Parathyroid adenoma (tissue), 2 donors: ENCODE data around the gene HLA-DPB1.

ENCODE experiments used
- H2AFZ ChIP-seq: fragments of 300-600 bp; sonication (generic); one replicate; pipeline ENCODE4 v1.7.0; 2017; ENCODE audit warnings: antibody characterized with exemption, mild to moderate bottlenecking
- H3K27ac ChIP-seq: fragments of 300-600 bp; sonication (generic); one replicate; pipeline ENCODE4 v1.7.0; 2017
- H3K27me3 ChIP-seq: fragments of 300-600 bp; sonication (generic); one replicate; pipeline ENCODE4 v1.7.0; 2017; ENCODE audit warnings: low read length; ENCODE audit not compliant: control insufficient read depth, insufficient read depth
- H3K36me3 ChIP-seq: fragments of 300-600 bp; sonication (generic); one replicate; pipeline ENCODE4 v1.7.0; 2017; ENCODE audit warnings: low read length; ENCODE audit not compliant: control insufficient read depth, insufficient read depth
- H3K4me1 ChIP-seq: fragments of 300-600 bp; sonication (generic); one replicate; pipeline ENCODE4 v1.7.0; 2017; ENCODE audit warnings: control low read depth
- H3K4me2 ChIP-seq: fragments of 300-600 bp; sonication (generic); one replicate; pipeline ENCODE4 v1.7.0; 2017; ENCODE audit warnings: low read length
- H3K4me3 ChIP-seq: fragments of 300-600 bp; sonication (generic); one replicate; pipeline ENCODE4 v1.7.0; 2017; ENCODE audit warnings: low read depth, low read length
- H3K79me2 ChIP-seq: fragments of 300-600 bp; sonication (generic); one replicate; pipeline ENCODE4 v1.7.0; 2017; ENCODE audit warnings: control low read depth
- H3K9ac ChIP-seq: fragments of 300-600 bp; sonication (generic); one replicate; pipeline ENCODE4 v1.7.0; 2017; ENCODE audit warnings: mild to moderate bottlenecking
- H3K9me3 ChIP-seq: fragments of 300-600 bp; sonication (generic); one replicate; pipeline ENCODE4 v1.7.0; 2017; ENCODE audit warnings: low read length; ENCODE audit not compliant: control insufficient read depth
- CTCF ChIP-seq: fragments of 300-600 bp; sonication (generic); IDR thresholded peaks from one replicate; pipeline ENCODE4 v1.7.0; 2017; ENCODE audit warnings: antibody characterized with exemption, mild to moderate bottlenecking
- donor health status: primary hyperparathyroidism.

Gene HLA-DPB1

DNA sequence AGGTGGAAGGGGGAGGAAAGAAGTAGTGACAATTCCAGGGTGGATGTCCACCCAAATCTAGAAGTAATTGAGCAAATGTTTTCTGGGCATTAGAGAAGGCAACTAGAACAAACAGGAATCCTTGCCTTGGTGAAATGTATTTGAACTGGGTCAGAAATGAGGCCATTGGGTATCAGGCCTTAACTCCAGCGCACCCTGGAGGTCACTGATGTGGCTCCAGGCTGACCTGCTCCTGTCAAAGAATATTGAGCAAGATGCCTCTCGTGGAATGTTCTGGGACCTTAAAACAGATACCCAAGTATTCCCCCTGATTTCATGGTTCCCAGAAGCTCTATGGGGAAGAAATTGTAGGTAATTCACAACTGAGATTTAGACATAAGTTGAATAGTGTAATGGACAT, 6.9 kb downstream of the HLA-DPB1 start:
- peak; percentile 65 for TF ChIP-seq CTCF
- H3K79me2 ChIP-seq = no peaks in the 10 kb centered on the region
- no peak overlapping the region for H3K4me3 ChIP-seq
- no peaks in the 10 kb centered on the region for H3K27me3 ChIP-seq
- no peak overlapping the region for H3K4me2 ChIP-seq
- H2AFZ ChIP-seq = peak overlapping the region; percentile 28
- H3K36me3 ChIP-seq = no peaks in the 10 kb centered on the region
- no peaks in the 10 kb centered on the region for H3K4me1 ChIP-seq
- no peak overlapping the region for H3K27ac ChIP-seq
- H3K9ac ChIP-seq = no peak overlapping the region
- no peaks in the 10 kb centered on the region for H3K9me3 ChIP-seq

GRCh38 chr6:33085627-33086026, 9.8 kb downstream of the HLA-DPB1 start:
- H3K27ac ChIP-seq = no peak overlapping the region
- H3K9me3 ChIP-seq = no peaks in the 10 kb centered on the region
- H3K4me1 ChIP-seq = no peaks in the 10 kb centered on the region
- H3K36me3 ChIP-seq = no peaks in the 10 kb centered on the region
- H3K27me3 ChIP-seq = no peaks in the 10 kb centered on the region
- H3K79me2 ChIP-seq = no peaks in the 10 kb centered on the region
- no peak for TF ChIP-seq CTCF
- H3K4me2 ChIP-seq = no peak overlapping the region
- no peak overlapping the region for H3K9ac ChIP-seq
- H3K4me3 ChIP-seq = no peak overlapping the region
- no peak overlapping the region for H2AFZ ChIP-seq

GRCh38 chr6:33088258-33088930, 12.6 kb downstream of the HLA-DPB1 start:
- Histone ChIP-seq H2AFZ (no peak overlapping the region), H3K4me1 (no peaks in the 10 kb centered on the region), H3K79me2 (no peaks in the 10 kb centered on the region), H3K9me3 (no peaks in the 10 kb centered on the region), H3K27me3 (no peaks in the 10 kb centered on the region), H3K36me3 (no peaks in the 10 kb centered on the region), H3K4me3 (no peak overlapping the region), H3K4me2 (no peak overlapping the region), H3K27ac (no peak overlapping the region), H3K9ac (no peak overlapping the region)
- no peak for TF ChIP-seq CTCF

GRCh38 chr6:33088931-33089620, 13.3 kb downstream of the HLA-DPB1 start:
- H3K4me2 ChIP-seq = no peak overlapping the region
- H3K27me3 ChIP-seq = no peaks in the 10 kb centered on the region
- H2AFZ ChIP-seq = no peak overlapping the region
- H3K4me1 ChIP-seq = no peaks in the 10 kb centered on the region
- H3K9me3 ChIP-seq = no peaks in the 10 kb centered on the region
- H3K79me2 ChIP-seq = no peaks in the 10 kb centered on the region
- H3K9ac ChIP-seq = no peak overlapping the region
- TF ChIP-seq CTCF = no peak
- H3K27ac ChIP-seq = no peak overlapping the region
- no peaks in the 10 kb centered on the region for H3K36me3 ChIP-seq
- H3K4me3 ChIP-seq = no peak overlapping the region

- Histone ChIP-seq H3K36me3 (no peaks in the 10 kb centered on the region), H3K9me3 (no peaks in the 10 kb centered on the region), H3K27me3 (no peaks in the 10 kb centered on the region), H3K9ac (no peak overlapping the region), H3K4me2 (no peak overlapping the region), H3K4me1 (no peaks in the 10 kb centered on the region), H2AFZ (no peak overlapping the region), H3K4me3 (no peak overlapping the region), H3K79me2 (no peaks in the 10 kb centered on the region), H3K27ac (no peak overlapping the region)
- TF ChIP-seq CTCF = peak; percentile 51
Observed at GRCh38 chr6:33091957-33092356, 16.2 kb downstream of the HLA-DPB1 start.
